ENCODE data around the gene SRCAP. TPM values are rescaled to one million over a fixed set of nuclear protein-coding genes. Genes with fewer than 3 reads are reported as not detected.

SRCAP gene
- polyA plus RNA-seq, 1 of the 3 experiments (the other 2 are of a cell fraction), result 5.6 TPM

GRCh38 chr16:30650369-30651123 lies 48.4 kb upstream of the SRCAP start, which contains the start of gene PRR14 (continued):
- TF ChIP-seq, protein P1, sequence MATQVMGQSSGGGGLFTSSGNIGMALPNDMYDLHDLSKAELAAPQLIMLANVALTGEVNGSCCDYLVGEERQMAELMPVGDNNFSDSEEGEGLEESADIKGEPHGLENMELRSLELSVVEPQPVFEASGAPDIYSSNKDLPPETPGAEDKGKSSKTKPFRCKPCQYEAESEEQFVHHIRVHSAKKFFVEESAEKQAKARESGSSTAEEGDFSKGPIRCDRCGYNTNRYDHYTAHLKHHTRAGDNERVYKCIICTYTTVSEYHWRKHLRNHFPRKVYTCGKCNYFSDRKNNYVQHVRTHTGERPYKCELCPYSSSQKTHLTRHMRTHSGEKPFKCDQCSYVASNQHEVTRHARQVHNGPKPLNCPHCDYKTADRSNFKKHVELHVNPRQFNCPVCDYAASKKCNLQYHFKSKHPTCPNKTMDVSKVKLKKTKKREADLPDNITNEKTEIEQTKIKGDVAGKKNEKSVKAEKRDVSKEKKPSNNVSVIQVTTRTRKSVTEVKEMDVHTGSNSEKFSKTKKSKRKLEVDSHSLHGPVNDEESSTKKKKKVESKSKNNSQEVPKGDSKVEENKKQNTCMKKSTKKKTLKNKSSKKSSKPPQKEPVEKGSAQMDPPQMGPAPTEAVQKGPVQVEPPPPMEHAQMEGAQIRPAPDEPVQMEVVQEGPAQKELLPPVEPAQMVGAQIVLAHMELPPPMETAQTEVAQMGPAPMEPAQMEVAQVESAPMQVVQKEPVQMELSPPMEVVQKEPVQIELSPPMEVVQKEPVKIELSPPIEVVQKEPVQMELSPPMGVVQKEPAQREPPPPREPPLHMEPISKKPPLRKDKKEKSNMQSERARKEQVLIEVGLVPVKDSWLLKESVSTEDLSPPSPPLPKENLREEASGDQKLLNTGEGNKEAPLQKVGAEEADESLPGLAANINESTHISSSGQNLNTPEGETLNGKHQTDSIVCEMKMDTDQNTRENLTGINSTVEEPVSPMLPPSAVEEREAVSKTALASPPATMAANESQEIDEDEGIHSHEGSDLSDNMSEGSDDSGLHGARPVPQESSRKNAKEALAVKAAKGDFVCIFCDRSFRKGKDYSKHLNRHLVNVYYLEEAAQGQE (IDR thresholded peaks at IDR 0.05; ENCODE audit: low read depth, low read length), result no peak

GRCh38 chr16:30651124-30652004 lies 47.6 kb upstream of the SRCAP start:
- POLR2A ChIA-PET, result interaction anchor here (0.9 to 1.4 kb wide), 5 partner anchors 7 to 124 kb away, joined by 3 to 6 read pairs (median 4); partner anchors contain the start of genes FBRS and ZNF689

More at GRCh38 chr16:30651124-30652004, 47.6 kb upstream of the SRCAP start:
- peak overlapping the region; percentile 91 to 99 for H3K4me3 ChIP-seq (ENCODE audit: low read depth in 2 of 2, low read length in 1 of 2)
- peaks cover 7 to 16% of the 10 kb centered on the region in 2 experiments for H3K4me1 ChIP-seq (ENCODE audit: control insufficient read depth in 1 of 2, insufficient read depth in 2 of 2, low read depth in 1 of 2, low read length in 1 of 2)
- peaks cover 14 to 25% of the 10 kb centered on the region in 2 experiments for H3K36me3 ChIP-seq (replicated peaks in 1 of 2; ENCODE audit: control insufficient read depth in 1 of 2, insufficient read depth in 2 of 2, low read length in 1 of 2)
- H4K20me1 ChIP-seq (ENCODE audit: insufficient read depth), result no peaks in the 10 kb centered on the region
- H3K4me2 ChIP-seq, result peak overlapping the region; percentile 99
- CTCF ChIA-PET, result interaction anchor here (0.8 to 1.9 kb wide), 10 partner anchors 8 to 79 kb away, joined by 3 to 12 read pairs (median 4); no protein-coding TSS in a partner anchor
- no peaks in the 10 kb centered on the region for H3K9me3 ChIP-seq
- no peaks in the 10 kb centered on the region for H3K9me2 ChIP-seq
- DNase-seq, result peak; percentile 88
- H3K9ac ChIP-seq, result peak overlapping the region; percentile 95
- H3K27ac ChIP-seq (ENCODE audit: low read depth in 2 of 2, low read length in 1 of 2), result peak overlapping the region; percentile 88 to 95
- WGBS (ENCODE audit: low lambda C conversion rate), result under 1% methylated on average over 17 of the region's 71 CpGs
- H3K27me3 ChIP-seq (ENCODE audit: insufficient read depth), result no peaks in the 10 kb centered on the region
- H2AFZ ChIP-seq (ENCODE audit: low read depth), result peak overlapping the region; percentile 85
- TF ChIP-seq SIN3A (IDR thresholded peaks at IDR 0.05; ENCODE audit: borderline replicate concordance, low read depth, low read length) (no peak; the same call in 1 of the 2 replicates), GABPA (IDR thresholded peaks at IDR 0.05; ENCODE audit: low read depth) (peak; percentile 17; the same call in 1 of the 2 replicates), CTCF (IDR thresholded peaks at IDR 0.05) (peak; percentile 71), RFX5 (IDR thresholded peaks at IDR 0.05; ENCODE audit: low read length) (no peak), RXRA (IDR thresholded peaks at IDR 0.05; ENCODE audit: borderline replicate concordance, low read depth) (no peak), NFIC (IDR thresholded peaks at IDR 0.05; ENCODE audit: borderline replicate concordance) (no peak), RAD21 (IDR thresholded peaks at IDR 0.05; ENCODE audit: low read length) (peak; percentile 30; the same call in 1 of the 2 replicates), EZH2phosphoT487 (IDR thresholded peaks at IDR 0.05; ENCODE audit: borderline replicate concordance, low read depth) (no peak), TAF1 (IDR thresholded peaks at IDR 0.05; ENCODE audit: borderline replicate concordance, low read depth, low read length) (peak; percentile 30; the same call in 1 of the 2 replicates)
- TF ChIP-seq, protein P1 (IDR thresholded peaks at IDR 0.05; ENCODE audit: low read depth, low read length), result 0 out of 2 replicates have a peak, but pooled peaks have one; percentile 45
- peaks cover 9% of the 10 kb centered on the region for H3F3A ChIP-seq (replicated peaks; ENCODE audit: insufficient read depth)
- H3K79me2 ChIP-seq (ENCODE audit: insufficient read depth), result peaks cover 22% of the 10 kb centered on the region
